GM10847 (cell line): Measurements from ENCODE around the gene LRRTM4.

Source experiments
- POLR2A ChIP-seq: IDR thresholded peaks from 2 replicates; pipeline ENCODE4 v1.6.1; 2011; ENCODE audit not compliant: insufficient read length; ENCODE audit errors: extremely low read depth

Gene LRRTM4

DNA sequence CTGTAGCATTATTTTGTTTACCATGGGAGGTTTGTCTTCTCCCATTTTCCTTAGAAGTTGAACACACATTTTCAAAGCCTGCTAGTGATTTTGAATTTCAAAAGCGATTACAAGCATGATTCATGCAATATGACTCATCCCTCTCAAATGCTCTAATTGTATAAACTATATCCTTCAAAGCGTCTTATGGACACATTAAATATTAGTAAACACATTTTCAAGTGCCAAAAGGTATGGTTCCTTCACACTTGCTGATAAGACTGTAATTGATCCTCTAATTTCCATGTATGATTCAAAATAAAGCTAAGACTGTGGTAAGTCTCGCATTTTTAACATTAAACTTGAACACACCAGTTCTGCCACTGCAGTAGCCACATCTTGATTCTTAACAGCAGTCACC, 512.9 kb downstream of the LRRTM4 start:
- no peak for TF ChIP-seq POLR2A

DNA sequence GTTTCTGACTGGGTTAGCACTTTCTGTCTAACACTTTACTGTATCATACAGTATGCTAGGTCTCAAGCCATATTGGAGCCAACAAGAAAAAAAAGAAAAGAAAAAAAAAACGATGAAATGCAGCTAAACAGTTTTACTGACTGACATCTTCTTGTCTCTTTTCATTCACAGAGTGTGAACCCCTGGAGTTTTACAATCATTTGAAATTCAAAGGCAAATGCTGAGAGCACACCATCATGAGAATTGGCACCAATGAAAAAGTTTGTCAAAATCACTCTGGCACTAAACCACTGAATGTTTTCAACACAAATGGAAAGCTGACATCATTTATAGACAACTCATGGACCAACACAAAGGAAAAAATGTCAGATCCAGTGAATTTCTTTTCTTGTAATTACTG, 513.3 kb downstream of the LRRTM4 start:
- no peak for TF ChIP-seq POLR2A

DNA sequence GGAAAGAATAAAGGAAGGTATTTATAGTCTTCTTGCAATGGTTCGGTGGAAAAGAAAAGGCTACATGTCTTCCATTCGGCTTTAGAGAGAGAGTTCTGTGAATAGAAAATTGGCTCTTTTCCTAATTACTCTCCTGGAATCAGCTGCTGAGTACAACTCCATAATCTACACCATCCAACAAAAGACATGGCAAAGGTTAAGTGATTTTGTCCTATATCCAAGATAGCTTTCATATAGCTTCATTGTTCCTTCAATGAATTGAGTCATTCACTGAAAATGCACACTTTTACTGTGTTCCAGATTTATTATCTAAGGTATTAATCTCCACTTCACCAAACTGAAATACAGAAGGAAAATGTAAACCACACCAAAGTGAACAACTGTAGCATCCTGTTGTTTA, 514.5 kb downstream of the LRRTM4 start:
- TF ChIP-seq POLR2A = no peak

DNA sequence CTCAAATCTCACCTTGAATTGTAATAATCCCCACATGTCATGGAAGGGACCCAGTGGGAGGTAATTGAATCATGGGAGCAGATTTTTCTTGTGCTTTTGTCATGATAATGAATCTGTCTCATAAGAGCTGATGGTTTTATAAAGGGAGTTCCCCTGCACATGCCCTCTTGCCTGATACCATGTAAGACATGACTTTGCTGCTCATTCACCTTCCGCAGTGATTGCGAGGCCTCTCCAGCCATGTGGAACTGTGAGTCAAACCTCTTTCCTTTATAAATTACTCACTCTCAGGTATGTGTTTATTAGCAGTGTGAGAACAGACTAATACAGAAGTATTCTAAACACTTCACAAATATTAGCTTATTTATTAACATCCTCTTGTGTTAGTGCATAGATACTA, 516.7 kb downstream of the LRRTM4 start:
- no peak for TF ChIP-seq POLR2A

DNA sequence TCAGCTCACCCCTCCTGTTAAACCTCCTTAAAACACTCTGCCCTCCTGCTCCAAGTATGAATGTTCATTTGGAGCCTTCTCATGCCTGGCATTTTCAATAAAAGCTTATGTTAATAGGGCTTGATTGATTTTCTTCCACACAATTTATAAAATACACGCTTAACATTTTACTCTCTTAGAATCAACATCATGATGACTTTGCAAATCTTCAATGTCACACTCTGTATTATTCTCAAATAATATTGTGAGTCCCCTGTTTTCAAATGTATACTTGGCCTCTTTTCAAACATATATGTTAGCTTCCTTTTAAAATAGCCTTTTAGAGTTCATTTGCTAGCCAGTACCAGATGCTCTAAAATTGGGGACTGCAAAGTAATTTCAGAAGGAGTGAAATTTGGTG, 520.3 kb downstream of the LRRTM4 start:
- no peak for TF ChIP-seq POLR2A

DNA sequence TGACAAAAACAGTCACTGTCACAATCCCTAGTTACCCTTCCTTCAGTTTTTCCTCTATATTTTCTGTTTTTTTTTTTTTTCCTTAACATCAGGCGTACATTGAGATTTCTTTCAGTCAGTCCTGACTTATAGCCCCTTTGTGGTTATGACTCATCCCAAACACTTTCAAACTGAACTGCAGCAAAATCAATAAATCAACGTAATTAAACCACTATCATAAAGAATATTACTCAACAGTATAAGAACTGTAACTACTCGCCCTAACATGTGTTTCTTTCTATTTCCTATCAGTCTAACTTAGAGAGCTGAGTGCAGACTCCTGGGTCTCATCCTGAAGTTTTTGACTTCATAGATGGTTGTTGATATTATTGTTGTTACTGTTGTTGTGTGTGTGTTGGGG, 523.5 kb downstream of the LRRTM4 start:
- no peak for TF ChIP-seq POLR2A

DNA sequence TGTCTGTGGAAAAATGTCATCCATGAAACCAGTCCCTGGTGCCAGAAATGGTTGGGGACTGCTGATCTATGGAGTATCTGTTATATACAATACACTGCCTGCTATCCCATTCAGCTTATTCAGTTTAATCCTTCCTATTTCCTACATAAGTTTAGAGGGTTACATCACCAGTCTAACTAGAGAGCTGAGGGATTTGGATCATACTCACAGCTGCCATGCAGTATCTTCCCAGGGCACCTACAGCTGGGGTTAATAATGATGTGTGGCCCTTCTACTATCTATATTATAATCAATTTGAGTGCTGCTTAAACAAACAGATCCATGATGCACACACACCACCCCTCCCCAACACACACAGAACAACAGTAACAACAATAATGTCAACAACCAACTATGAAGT, 524.0 kb downstream of the LRRTM4 start:
- TF ChIP-seq POLR2A = no peak

DNA sequence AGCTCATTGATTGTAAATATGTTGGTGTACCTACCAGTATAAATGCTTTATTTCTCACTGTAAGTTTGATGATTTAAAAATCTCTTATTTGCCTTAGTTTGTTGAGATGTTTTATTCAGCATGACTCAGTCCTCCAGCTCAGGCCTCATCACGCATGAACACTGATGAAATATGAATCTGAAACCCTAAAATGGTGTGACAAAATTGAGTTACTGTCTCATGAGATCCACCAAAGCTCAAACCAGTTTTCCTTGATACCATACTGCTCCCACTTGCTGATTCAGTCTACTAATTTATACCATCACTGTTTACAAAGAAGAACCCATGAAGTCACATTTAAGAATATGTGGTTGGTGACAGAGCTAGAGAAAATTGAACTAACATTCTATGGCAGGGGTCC, 524.9 kb downstream of the LRRTM4 start:
- TF ChIP-seq POLR2A = no peak

DNA sequence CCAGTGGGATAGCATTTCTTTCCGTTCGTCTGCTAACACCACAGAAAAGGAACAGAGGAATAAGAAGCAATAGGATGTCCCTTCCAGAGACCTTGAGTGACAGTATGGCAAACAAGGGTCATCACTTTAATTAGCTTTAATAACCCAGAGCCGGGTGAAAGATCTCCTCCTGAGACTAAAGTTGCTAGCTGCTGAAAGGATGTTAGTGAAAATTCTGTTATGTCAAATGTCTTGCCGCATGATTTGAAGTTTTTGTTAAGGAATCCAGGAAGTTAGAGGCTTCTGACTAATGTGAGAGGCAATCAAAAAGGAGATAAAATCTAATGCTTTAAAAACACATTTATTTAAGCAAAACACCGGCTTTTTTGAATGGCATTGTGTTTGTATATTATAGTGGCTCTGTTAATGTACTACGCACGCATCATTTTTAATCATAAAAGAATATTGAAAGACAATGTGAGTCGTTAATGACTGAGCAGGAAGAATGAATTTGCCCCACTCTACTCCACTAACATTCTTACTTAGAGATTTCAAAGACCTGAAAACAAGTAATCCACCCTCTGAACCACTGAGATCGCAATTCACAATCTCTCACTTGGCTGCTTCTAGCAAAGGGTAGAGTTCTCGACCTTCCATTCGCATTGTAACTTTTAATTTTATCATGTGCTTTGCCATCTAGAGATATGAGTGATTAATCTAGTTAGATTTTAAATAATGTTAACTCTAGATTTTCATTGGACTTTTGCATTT, 536.6 kb downstream of the LRRTM4 start:
- TF ChIP-seq POLR2A = no peak

DNA sequence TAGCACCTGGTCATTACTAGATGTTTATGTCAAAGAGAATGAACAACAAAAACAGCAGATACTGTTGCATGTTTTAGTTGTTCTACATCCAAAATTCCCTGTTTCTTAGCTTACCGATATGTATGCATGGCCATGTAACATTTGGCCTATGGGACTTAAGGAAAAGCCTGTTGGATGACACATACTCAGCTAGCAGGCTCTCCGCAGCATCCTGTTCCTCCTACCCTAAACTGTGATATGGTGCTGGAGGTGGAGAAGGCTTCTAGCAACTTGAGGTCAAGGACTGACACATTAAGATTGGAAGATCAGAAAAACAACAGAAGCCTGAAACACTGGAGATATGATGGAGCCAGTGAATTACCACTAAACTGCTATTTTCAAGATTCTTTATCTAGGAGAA, 537.8 kb downstream of the LRRTM4 start:
- no peak for TF ChIP-seq POLR2A

DNA sequence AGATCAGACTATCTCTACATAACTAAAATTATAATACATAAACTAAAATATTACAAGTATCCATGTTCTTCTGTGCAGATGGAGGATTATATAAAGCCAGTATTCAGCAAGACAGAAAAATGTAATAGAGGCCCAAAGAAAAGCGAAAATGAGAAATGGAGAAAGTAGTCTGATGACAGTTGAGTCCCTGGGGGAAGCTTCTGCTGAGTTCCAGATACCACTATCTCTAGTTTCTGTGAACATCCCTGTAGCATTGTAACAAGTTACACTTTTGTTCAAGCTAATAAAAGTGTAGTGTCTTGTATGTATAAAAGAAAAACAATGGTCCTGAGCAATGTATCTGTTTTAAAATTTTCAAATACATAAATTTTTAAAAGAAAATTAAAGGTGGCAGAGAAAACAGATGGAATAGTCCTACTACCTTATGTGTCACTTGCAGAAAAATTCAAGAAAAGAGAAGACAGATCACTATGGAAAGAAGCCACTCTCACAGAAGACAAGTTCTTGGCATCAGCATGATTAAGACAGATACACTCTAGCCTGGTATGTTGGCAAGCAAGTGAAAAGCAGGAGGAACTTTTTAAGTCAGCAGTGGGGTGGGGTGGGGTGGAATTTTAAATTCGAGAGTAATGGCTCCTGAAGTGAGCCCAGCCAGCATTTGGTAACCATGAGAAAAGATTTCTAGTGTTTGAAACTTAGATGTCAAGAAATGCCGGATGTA, 541.9 kb downstream of the LRRTM4 start:
- TF ChIP-seq POLR2A = no peak

DNA sequence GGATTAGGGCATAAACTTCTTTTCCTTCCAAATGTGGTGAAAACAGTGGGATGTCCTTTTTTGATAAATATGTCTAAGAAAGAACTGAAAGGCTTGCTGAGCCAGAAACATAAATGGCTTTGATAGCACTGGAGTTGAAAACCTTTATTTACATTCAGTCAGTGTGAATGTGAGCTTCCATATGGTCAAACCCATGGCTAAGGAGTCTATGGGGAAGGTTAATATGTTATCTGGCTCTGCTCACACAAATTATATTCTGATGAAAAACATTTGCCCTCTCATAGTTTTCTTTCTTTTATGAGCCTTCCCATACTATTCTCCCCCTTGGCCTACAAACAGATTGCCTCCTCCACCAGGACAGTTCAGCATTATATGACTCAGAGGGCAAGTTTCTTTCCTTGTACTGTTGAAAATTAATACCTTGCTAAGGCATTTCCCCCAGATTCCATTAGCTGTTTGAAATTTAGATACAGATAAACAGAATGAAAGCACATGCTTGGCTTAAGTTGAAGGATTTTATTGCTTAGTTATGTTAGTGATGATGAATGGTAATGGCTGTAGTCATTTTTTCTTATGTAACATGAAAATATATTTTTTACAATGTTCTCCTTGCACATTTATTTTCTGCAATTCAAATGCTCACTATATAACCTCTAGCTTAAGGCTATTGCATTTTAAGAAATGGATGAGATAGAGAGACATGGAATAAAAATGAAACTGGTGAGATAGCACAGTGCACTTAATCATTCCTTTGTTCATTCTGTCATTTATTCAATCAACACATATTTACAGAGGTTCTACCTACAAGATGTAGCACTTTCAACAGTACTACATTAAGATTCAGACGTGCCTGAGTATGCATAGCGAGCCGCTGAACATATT, 544.1 kb downstream of the LRRTM4 start:
- TF ChIP-seq POLR2A = no peak

DNA sequence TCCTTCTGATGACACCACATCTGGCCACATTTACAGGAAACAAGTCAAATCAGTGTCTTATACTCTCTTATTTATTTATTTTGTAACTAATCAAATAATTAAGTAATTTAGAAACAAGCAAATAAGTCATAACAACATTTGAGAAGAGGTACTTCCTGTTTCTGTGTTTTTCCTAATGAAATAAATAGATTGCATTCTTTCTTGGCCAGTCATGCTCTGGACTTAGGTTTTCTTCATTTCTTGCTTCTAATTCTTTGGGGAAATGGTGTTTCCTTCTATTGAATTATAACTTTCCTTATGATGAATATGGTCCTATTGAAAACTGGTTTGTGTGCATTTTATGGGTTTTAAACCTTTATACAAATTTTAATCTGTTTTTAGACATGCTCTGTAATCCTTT, 546.4 kb downstream of the LRRTM4 start:
- TF ChIP-seq POLR2A = no peak

DNA sequence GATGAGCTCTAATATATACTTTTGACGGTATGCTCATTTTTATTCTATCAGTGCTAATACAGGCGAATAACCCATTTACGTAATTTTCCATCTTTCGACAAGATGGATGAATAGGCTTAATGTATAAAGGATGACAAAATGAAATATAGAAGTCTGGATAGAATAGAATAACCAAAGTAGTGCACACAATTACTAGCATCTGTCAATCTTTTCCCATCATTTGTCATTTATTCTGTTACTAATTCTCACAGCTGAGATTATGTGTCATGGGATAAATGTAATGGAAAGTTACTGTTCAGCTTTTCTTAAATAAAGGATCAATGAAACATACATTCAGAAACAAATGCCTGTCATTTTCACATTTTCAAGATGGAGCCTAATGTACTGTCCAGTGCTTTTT, 548.6 kb downstream of the LRRTM4 start:
- no peak for TF ChIP-seq POLR2A

DNA sequence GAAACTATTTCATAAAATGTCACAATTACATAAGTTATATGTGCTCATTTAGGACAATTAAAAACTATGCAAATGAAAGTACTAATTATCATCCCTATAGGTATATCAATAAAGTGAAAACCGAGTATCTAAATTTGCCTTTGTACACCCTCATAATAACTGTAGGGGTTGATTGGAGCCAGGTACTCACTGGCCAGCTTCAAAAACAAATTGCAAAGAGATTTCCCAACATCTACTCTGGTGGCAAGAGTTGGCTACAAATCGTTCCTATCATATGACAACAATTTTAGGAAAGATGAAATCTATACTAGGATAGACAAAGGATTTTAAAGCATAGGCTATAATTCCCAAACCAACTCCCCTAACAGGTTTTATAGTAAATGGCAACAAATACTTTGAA, 556.4 kb downstream of the LRRTM4 start:
- TF ChIP-seq POLR2A = no peak

DNA sequence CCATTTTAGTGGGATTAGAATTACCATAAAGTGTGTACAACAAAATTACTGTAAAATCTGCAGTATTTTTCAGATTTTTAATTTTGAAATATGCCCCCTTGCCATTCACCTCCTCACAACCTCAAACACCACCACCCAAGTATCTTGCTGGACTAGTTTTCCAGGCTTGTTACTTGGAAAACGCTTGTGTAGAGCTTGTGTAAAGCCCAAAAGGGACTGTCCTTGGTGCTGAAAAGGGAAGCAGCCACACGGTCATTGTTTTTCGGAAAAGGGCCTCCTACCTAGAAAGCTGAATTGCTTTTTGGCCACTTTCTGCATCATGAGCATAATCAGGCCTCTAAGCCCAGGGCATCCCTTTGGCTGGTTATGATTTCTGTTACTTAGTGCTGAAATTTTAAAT, 563.4 kb downstream of the LRRTM4 start:
- TF ChIP-seq POLR2A = no peak
